Measurements from ENCODE around the gene ARL1.
"Not testable (repeated sequence)": the region's sequence is repeated elsewhere in the genome, so short reads cannot be mapped to it uniquely, and the experiment has no call there.

ARL1 gene

GRCh38 chr12:101430456-101430855 lies 22.9 kb upstream of the ARL1 start:
- TF ChIP-seq, protein P1, sequence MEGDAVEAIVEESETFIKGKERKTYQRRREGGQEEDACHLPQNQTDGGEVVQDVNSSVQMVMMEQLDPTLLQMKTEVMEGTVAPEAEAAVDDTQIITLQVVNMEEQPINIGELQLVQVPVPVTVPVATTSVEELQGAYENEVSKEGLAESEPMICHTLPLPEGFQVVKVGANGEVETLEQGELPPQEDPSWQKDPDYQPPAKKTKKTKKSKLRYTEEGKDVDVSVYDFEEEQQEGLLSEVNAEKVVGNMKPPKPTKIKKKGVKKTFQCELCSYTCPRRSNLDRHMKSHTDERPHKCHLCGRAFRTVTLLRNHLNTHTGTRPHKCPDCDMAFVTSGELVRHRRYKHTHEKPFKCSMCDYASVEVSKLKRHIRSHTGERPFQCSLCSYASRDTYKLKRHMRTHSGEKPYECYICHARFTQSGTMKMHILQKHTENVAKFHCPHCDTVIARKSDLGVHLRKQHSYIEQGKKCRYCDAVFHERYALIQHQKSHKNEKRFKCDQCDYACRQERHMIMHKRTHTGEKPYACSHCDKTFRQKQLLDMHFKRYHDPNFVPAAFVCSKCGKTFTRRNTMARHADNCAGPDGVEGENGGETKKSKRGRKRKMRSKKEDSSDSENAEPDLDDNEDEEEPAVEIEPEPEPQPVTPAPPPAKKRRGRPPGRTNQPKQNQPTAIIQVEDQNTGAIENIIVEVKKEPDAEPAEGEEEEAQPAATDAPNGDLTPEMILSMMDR (conservative IDR thresholded peaks at IDR 0.05; ENCODE audit: low read depth) = no peak
- ChIA-PET POLR2A (ENCODE audit: low non-redundant PET) (no interaction called here), CTCF (interaction anchor here (0.5 to 0.8 kb wide), 2 partner anchors 16 to 345 kb away, joined by 3 read pairs; no protein-coding TSS in a partner anchor)
- no peak overlapping the region for H3K27ac ChIP-seq
- no peak for DNase-seq (ENCODE audit: low spot score)

DNA sequence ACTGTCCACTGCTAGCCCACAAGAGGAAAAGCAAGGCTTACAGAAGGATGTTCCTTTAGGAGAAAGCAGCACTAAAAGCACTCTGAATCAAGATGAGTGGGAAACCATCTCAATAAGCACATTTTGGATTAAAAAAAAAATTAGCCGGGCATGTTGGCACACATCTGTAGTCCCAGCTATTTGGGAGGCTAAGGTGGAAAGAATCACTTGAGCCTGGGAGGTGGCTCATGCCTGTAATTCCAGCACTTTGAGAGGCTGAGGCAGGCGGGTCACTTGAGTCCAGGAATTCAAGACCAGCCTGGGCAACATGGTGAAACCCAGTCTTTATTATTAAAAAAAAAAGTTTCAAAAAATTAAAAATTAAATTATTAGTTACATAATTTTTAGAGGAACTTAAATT lies 17.0 kb upstream of the ARL1 start:
- DNase-seq (ENCODE audit: low spot score) = no peak
- CTCF ChIA-PET = interaction anchor here (1.0 kb wide), 1 partner anchor 195 kb away, joined by 3 read pairs; no protein-coding TSS in a partner anchor
- POLR2A ChIA-PET (ENCODE audit: low non-redundant PET) = no interaction called here

DNA sequence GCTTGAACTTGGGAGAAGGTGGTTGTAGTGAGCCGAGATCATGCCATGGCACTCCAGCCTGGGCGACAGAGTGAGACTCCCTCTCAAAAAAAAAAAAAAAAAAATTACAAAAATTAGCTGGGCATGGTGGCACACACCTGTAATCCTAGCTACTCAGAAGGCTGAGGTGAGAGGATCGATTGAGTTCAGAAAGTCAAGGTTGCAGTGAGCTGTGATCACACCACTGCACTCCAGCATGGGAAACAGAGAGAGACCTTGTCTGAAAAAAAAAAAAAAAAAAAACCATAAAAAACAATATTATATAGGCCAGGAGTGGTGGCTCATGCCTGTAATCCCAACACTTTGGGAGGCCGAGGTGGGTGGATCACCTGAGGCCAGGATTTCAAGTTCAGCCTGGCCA lies 14.5 kb upstream of the ARL1 start:
- CTCF ChIA-PET; DNase-seq (ENCODE audit: low spot score); POLR2A ChIA-PET (ENCODE audit: low non-redundant PET); H3K27ac ChIP-seq: not testable (repeated sequence)

More for the DNA sequence above, 17.0 kb upstream of the ARL1 start:
- H3K27ac ChIP-seq = no peak overlapping the region
- TF ChIP-seq, protein P1 (conservative IDR thresholded peaks at IDR 0.05; ENCODE audit: low read depth) = no peak

DNA sequence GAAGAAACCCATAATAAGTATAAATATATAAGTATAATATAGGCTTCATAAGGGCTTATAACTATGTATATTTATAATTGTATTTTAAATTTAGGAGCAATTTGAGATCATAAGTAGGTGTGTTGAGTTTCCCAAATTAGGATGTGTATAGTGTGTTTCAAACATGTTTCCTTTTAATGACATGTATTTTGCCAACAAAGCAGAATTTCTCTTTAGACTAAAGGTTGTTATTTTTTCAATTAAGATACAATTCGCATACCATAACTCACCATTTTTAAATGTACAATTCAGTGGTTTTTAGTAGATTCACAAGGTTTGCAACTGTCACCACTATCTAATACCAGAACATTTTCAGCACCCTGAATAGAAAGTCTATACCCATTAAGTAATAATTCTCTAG lies 7.7 kb upstream of the ARL1 start:
- no peak overlapping the region for H3K27ac ChIP-seq
- POLR2A ChIA-PET (ENCODE audit: low non-redundant PET) = no interaction called here

GRCh38 chr12:101414533-101415119 lies 7.1 kb upstream of the ARL1 start:
- POLR2A ChIA-PET (ENCODE audit: low non-redundant PET) = no interaction called here
- TF ChIP-seq, protein P1 (conservative IDR thresholded peaks at IDR 0.05; ENCODE audit: low read depth) = peak; percentile 70
- peak; percentile 51 for DNase-seq (ENCODE audit: low spot score)
- H3K27ac ChIP-seq = no peak overlapping the region
- CTCF ChIA-PET = interaction anchor here (0.6 to 1.0 kb wide), 14 partner anchors 16 to 1097 kb away, joined by 3 to 7 read pairs (median 3); no protein-coding TSS in a partner anchor

More for the DNA sequence above, 7.7 kb upstream of the ARL1 start:
- CTCF ChIA-PET = interaction anchor here (0.6 to 1.0 kb wide), 13 partner anchors 16 to 453 kb away, joined by 3 to 7 read pairs (median 3); no protein-coding TSS in a partner anchor
- no peak for DNase-seq (ENCODE audit: low spot score)
- TF ChIP-seq, protein P1 (conservative IDR thresholded peaks at IDR 0.05; ENCODE audit: low read depth) = no peak

GRCh38 chr12:101410169-101410568 lies 2.6 kb upstream of the ARL1 start:
- CTCF ChIA-PET; POLR2A ChIA-PET (ENCODE audit: low non-redundant PET); DNase-seq (ENCODE audit: low spot score); H3K27ac ChIP-seq: not testable (repeated sequence)

DNA sequence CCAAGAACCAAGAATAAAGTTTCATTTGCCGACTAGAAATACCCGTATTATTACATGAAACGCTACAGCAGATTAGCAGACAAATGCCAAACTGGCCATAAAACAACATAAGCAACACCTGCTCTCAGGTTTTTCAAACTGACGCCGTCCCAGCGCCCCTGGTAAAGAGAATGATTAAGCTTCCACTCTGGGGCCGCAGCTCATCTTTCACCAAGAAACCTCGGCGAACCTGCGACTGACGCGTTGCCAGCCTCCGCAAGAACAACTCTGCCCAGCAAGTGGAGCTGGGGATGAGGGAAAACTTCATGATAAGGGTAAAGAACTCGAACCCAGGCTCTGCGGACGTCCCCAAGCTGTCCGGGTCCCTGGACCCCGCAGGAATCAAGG lies 530 bp downstream of the ARL1 start:
- CTCF ChIA-PET = interaction anchor here (0.6 kb wide), 1 partner anchor 14 kb away, joined by 3 read pairs; no protein-coding TSS in a partner anchor

DNA sequence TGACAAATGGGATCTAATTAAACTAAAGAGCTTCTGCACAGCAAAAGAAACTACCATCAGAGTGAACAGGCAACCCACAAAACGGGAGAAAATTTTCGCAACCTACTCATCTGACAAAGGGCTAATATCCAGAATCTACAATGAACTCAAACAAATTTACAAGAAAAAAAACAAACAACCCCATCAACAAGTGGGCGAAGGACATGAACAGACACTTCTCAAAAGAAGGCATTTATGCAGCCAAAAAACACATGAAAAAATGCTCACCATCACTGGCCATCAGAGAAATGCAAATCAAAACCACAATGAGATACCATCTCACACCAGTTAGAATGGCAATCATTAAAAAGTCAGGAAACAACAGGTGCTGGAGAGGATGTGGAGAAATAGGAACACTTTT lies 16.4 kb downstream of the ARL1 start:
- DNase-seq (ENCODE audit: low spot score); CTCF ChIA-PET; H3K27ac ChIP-seq; POLR2A ChIA-PET (ENCODE audit: low non-redundant PET): not testable (repeated sequence)

More for the DNA sequence above, 530 bp downstream of the ARL1 start:
- TF ChIP-seq, protein P1 (conservative IDR thresholded peaks at IDR 0.05; ENCODE audit: low read depth) = no peak
- POLR2A ChIA-PET (ENCODE audit: low non-redundant PET) = interaction anchor here (0.9 kb wide), 1 partner anchor 13 kb away, joined by 4 read pairs; no protein-coding TSS in a partner anchor
- H3K27ac ChIP-seq = peak overlapping the region; percentile 93
- DNase-seq (ENCODE audit: low spot score) = no peak
